GM12878 (cell line): ENCODE data around the gene OTUB1. TPM values are rescaled to one million over a fixed set of nuclear protein-coding genes. Genes with fewer than 3 reads are reported as not detected.

Source experiments
- BACH1 ChIP-seq: fragments of 450-650 bp; IDR thresholded peaks from 2 replicates; pipeline ENCODE4 v1.6.1; 2017; ENCODE audit warnings: mild to moderate bottlenecking, borderline replicate concordance
- EP300 ChIP-seq, 2 experiments: fragments of 150-350 bp in 1 of 2; IDR thresholded peaks; 2 replicates each; pipeline ENCODE4 v1.6.1; 2011 to 2012; ENCODE audit warnings: low read depth in 2 of 2, low read length in 2 of 2, borderline replicate concordance in 1 of 2, improper control_type of control experiment in 1 of 2, inconsistent platforms in 1 of 2; ENCODE audit not compliant: control insufficient read depth in 1 of 2
- FOS ChIP-seq: IDR thresholded peaks from 3 replicates; pipeline ENCODE4 v1.6.1; 2011; ENCODE audit warnings: borderline replicate concordance; ENCODE audit not compliant: insufficient read length; ENCODE audit errors: extremely low read depth
- IKZF1 ChIP-seq: fragments of 450-650 bp; conservative IDR thresholded peaks from 2 replicates; pipeline ENCODE4 v1.6.1; 2017; ENCODE audit warnings: antibody characterized with exemption, mild to moderate bottlenecking
- IRF4 ChIP-seq: IDR thresholded peaks from 2 replicates; pipeline ENCODE4 v1.6.1; 2011; ENCODE audit warnings: low read depth, low read length
- MEF2B ChIP-seq: fragments of 450-650 bp; IDR thresholded peaks from 2 replicates; pipeline ENCODE4 v1.6.1; 2018; ENCODE audit warnings: mild to moderate bottlenecking, moderate library complexity; ENCODE audit not compliant: partially characterized antibody, poor library complexity, severe bottlenecking
- MTA3 ChIP-seq: IDR thresholded peaks from 2 replicates; pipeline ENCODE4 v1.6.1; 2012; ENCODE audit warnings: low read length, inconsistent platforms, borderline replicate concordance
- PAX5 ChIP-seq: IDR thresholded peaks from 2 replicates; pipeline ENCODE4 v1.6.1; 2011; ENCODE audit warnings: low read depth, low read length, borderline replicate concordance
- RELA ChIP-seq: fragments of 450-650 bp; IDR thresholded peaks from 2 replicates; pipeline ENCODE4 v1.8.0; 2014; ENCODE audit warnings: borderline replicate concordance; ENCODE audit not compliant: partially characterized antibody
- ZBED1 ChIP-seq: IDR thresholded peaks from 2 replicates; pipeline ENCODE4 v1.6.1; 2016; ENCODE audit warnings: borderline replicate concordance
- ZNF622 ChIP-seq: fragments of 450-650 bp; IDR thresholded peaks from 2 replicates; pipeline ENCODE4 v1.6.1; 2017; ENCODE audit warnings: mild to moderate bottlenecking, inconsistent platforms
- polyA plus RNA-seq, 11 experiments: library from polyadenylated mRNA; depleted of rRNA in 4 of 11; unstranded in 6 of 11; stranded (reverse) in 5 of 11; fragments of >200 nt; fragmentation: Nextera tagmentation in 4 of 11; fragmentation: Illumina TruSeq in 1 of 11; extraction: Ambion mirVana in 4 of 11; extraction: Trizol in 1 of 11; gene quantifications; 1 replicate in 1 of 11; 2 replicates in 10 of 11; pipeline versions ENCODE4 v1.2.1 to v1.2.3, GENCODE V29; 2011 to 2016; ENCODE audit warnings: inconsistent platforms in 2 of 11, missing spikeins in 2 of 11, low read depth in 1 of 11
- total RNA-seq, 4 experiments: library from RNA; depleted of rRNA in 3 of 4; stranded (reverse); fragments of >200 nt in 3 of 4; fragmentation: Illumina TruSeq in 1 of 4; extraction: Trizol in 1 of 4; gene quantifications; 2 replicates each; pipeline versions ENCODE4 v1.2.1 to v1.2.3, GENCODE V29; 2013 to 2021
- TF ChIP-seq, protein P1 (sequence below): fragments of 450-650 bp; IDR thresholded peaks from 2 replicates; pipeline ENCODE4 v1.6.1; 2016; ENCODE audit warnings: mild to moderate bottlenecking
- TF ChIP-seq, protein P2 (sequence below): IDR thresholded peaks from 2 replicates; pipeline ENCODE4 v1.6.1; 2012; ENCODE audit warnings: low read depth, low read length, improper control_type of control experiment
- TF ChIP-seq, protein P3 (sequence below): IDR thresholded peaks from 2 replicates; pipeline ENCODE4 v1.6.1; 2012; ENCODE audit warnings: low read depth, low read length, improper control_type of control experiment
- TF ChIP-seq, protein P4 (sequence below): IDR thresholded peaks from 2 replicates; pipeline ENCODE4 v1.6.1; 2011; ENCODE audit warnings: low read depth, low read length, improper control_type of control experiment, borderline replicate concordance
- TF ChIP-seq, protein P5 (sequence below): fragments of 450-650 bp; IDR thresholded peaks from 2 replicates; pipeline ENCODE4 v1.6.1; 2017; ENCODE audit warnings: mild to moderate bottlenecking, low read depth, inconsistent platforms; ENCODE audit not compliant: poor library complexity, severe bottlenecking

OTUB1 gene
- total and polyA plus RNA-seq, 10 of the 15 experiments (the other 5 are each of a cell fraction or from before 2014, with no cell fraction given): 49.6 to 225 (median 131) TPM

DNA sequence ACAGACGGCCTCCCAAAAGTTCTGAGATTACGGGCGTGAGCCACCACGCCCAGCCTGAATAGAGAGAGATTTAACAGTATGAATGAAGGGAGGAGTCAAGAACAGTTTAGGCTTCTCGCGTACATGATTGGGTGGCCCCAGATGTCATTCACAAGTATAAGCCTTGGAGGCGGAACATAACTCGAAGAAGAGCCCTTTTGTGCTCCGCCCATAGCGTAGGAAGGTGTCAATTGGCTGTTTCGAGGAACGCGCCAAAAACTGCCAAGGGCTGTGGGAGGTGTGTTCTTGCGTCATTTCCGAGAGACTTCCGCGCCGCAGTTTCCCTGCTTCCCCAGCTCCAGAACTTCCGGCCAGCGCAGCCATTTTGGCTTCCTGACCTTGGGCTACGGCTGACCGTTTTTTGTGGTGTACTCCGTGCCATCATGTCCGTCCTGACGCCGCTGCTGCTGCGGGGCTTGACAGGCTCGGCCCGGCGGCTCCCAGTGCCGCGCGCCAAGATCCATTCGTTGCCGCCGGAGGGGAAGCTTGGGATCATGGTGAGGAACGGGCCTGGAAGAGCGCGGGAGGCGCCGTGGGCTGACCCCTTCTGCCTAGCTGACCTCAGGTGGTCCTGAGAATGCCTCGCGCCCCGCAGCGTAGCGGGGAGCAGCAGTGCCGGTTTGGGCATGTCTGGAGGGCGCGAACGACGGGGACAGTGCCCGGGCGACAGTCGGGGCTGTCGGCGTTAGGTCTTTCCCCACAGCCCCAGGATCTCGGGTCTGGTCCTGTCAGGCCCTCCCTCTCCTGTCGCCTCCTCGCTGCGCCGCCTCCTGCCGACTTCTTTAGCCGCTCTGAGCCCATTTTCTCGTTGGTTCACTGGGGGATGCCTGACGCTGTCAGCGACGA is 11.7 kb upstream of the OTUB1 start, which contains the start of gene COX8A (continued):
- TF ChIP-seq, protein P1, sequence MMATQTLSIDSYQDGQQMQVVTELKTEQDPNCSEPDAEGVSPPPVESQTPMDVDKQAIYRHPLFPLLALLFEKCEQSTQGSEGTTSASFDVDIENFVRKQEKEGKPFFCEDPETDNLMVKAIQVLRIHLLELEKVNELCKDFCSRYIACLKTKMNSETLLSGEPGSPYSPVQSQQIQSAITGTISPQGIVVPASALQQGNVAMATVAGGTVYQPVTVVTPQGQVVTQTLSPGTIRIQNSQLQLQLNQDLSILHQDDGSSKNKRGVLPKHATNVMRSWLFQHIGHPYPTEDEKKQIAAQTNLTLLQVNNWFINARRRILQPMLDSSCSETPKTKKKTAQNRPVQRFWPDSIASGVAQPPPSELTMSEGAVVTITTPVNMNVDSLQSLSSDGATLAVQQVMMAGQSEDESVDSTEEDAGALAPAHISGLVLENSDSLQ: peak; percentile 98
- TF ChIP-seq, protein P2, sequence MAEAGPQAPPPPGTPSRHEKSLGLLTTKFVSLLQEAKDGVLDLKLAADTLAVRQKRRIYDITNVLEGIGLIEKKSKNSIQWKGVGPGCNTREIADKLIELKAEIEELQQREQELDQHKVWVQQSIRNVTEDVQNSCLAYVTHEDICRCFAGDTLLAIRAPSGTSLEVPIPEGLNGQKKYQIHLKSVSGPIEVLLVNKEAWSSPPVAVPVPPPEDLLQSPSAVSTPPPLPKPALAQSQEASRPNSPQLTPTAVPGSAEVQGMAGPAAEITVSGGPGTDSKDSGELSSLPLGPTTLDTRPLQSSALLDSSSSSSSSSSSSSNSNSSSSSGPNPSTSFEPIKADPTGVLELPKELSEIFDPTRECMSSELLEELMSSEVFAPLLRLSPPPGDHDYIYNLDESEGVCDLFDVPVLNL: peak; percentile 95
- TF ChIP-seq, protein P3, sequence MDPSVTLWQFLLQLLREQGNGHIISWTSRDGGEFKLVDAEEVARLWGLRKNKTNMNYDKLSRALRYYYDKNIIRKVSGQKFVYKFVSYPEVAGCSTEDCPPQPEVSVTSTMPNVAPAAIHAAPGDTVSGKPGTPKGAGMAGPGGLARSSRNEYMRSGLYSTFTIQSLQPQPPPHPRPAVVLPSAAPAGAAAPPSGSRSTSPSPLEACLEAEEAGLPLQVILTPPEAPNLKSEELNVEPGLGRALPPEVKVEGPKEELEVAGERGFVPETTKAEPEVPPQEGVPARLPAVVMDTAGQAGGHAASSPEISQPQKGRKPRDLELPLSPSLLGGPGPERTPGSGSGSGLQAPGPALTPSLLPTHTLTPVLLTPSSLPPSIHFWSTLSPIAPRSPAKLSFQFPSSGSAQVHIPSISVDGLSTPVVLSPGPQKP: peak; percentile 84
- TF ChIP-seq MTA3 (no peak), IRF4 (no peak), BACH1 (peak; percentile 83), FOS (peak; percentile 37), PAX5 (peak; percentile 46; the same call in 1 of the 2 replicates), ZNF622 (no peak), EP300 (IDR thresholded peaks at IDR 0.05; ENCODE audit: borderline replicate concordance in 1 of 2, control insufficient read depth in 1 of 2, low read depth in 2 of 2, low read length in 2 of 2) (no peak), IKZF1 (peak; percentile 98), ZBED1 (peak; percentile 48; the same call in 1 of the 2 replicates), RELA (peak; percentile 29), MEF2B (no peak)
- TF ChIP-seq, protein P4, sequence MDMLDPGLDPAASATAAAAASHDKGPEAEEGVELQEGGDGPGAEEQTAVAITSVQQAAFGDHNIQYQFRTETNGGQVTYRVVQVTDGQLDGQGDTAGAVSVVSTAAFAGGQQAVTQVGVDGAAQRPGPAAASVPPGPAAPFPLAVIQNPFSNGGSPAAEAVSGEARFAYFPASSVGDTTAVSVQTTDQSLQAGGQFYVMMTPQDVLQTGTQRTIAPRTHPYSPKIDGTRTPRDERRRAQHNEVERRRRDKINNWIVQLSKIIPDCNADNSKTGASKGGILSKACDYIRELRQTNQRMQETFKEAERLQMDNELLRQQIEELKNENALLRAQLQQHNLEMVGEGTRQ: no peak
- TF ChIP-seq, protein P5, sequence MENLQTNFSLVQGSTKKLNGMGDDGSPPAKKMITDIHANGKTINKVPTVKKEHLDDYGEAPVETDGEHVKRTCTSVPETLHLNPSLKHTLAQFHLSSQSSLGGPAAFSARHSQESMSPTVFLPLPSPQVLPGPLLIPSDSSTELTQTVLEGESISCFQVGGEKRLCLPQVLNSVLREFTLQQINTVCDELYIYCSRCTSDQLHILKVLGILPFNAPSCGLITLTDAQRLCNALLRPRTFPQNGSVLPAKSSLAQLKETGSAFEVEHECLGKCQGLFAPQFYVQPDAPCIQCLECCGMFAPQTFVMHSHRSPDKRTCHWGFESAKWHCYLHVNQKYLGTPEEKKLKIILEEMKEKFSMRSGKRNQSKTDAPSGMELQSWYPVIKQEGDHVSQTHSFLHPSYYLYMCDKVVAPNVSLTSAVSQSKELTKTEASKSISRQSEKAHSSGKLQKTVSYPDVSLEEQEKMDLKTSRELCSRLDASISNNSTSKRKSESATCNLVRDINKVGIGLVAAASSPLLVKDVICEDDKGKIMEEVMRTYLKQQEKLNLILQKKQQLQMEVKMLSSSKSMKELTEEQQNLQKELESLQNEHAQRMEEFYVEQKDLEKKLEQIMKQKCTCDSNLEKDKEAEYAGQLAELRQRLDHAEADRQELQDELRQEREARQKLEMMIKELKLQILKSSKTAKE: no peak
